GM18907 (cell line): ENCODE data around the gene FCHSD2.
"Not testable (repeated sequence)": the region's sequence is repeated elsewhere in the genome, so short reads cannot be mapped to it uniquely, and the experiment has no call there.

Experiments used
- ATAC-seq: cut with Tn5 transposase; IDR thresholded peaks from one replicate; pipeline ENCODE4 v1.9.1; 2021; ENCODE audit warnings: mild to moderate bottlenecking, moderate library complexity; ENCODE audit not compliant: unreplicated experiment

FCHSD2 gene

DNA sequence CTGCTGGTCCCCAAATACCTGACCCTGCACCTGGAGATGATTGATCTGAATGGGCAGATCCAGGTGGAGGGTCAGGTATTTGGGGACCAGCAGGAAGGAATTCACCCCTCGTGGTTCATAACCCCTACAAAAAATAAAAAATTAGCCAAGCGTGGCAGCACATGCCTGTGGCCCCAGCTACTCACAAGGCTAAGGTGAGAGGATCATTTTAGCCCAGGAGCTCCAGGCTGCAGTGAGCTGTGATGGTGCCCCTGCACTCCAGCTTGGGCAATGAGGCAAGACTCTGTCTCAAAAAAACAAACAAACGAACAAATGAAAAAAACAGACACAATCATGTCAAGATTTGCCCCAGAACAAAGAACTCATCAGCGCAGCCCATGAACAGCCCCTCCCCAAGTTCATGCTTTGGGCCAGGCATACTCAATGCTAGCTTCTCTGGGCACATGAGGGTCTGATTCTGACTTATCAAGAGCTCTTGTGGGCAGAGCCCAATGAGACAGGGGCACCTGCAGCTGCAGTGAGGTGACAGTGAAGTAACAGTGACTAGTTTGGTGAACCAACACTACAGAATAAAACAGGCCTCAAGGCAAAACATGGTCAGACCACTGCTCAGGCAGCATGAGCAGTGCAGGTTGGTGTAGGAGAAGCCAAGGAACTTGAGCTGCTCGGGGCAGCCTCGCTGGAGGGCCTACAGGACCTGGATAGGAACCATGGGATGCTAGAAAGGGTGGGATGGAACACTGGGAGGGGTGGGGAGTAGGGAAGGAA is 10.2 kb upstream of the FCHSD2 start:
- no peak for ATAC-seq

DNA sequence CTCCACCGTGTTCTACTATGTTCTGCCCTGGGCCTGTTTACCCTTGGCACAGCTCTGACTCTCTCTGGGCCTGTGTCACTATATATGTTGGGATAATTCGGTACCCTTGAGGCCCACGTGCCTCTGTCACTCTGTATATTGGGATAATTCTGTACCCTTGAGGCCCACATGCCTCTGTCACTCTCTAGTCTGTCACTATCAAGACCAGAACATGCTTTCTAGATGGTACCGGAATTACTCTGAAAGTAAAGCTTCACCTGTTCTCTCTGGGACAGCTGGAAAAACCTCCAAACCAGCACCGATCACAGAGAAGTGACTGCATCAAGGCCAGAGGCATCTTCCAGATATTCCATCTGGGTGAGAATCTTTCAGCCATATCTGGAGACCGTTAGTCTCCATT is 9.3 kb upstream of the FCHSD2 start:
- ATAC-seq, result no peak

DNA sequence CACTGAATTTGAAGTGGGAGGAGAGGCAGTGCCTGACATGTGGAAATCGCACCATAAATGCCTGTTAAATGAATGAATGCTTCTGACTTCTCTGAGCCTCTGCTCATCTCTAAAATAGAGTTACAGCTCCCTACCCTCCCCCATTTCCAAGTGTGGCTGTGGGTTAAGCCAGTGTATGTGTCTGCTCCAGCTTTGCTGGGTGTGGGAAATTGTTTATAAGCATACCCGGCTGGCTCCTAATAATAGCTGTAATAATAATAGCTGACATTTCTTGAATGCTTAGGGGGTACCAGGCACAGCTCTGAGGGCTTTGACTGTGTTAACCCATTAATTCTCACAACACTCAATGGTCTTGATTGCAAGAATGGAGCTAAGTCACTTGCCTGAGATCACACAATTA is 7.0 kb upstream of the FCHSD2 start:
- ATAC-seq, result no peak

DNA sequence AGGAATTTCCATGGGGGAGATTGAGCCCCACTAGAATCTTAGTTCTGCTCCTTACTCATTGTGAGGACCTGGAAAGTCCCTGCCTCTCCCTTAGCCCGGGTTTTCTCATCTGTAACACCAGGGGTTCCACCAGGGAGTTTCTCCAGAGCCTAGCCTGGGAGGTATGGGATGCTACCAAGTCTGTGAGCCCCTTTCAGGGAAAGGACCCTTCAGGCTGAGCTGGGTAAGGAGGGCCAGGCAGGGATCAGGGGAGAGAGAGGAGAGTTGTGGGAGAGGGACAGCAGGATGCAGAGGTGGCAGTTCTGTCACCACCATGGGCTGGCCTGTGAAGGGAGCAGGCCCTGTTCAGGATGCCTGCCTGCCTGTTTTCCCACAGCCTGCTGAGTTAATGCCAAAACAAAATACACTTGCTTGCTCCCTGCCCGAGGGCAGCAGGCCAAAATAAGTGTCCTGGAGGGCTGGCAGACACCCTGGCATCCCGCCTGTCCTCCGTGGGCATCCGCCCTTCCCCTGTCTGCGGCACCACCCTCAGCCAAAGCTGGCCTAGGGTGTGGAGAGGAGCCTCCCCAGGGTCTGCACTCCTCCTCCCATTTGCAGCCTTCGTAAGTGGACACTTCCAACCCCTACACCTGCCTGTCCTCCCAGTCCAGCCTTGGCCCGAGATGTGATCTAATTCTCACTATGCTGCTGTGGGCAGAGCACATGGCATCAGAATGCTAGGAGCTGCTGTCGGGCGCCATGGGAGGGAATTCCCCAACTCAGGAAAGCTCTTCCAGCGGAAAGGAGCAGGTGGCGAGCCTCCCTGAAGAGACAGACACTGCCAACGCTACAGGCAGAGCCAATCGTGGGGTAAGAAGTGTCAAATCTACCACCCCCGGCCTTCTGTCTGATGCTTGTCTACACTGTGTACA is 5.9 kb upstream of the FCHSD2 start:
- ATAC-seq, result no peak

DNA sequence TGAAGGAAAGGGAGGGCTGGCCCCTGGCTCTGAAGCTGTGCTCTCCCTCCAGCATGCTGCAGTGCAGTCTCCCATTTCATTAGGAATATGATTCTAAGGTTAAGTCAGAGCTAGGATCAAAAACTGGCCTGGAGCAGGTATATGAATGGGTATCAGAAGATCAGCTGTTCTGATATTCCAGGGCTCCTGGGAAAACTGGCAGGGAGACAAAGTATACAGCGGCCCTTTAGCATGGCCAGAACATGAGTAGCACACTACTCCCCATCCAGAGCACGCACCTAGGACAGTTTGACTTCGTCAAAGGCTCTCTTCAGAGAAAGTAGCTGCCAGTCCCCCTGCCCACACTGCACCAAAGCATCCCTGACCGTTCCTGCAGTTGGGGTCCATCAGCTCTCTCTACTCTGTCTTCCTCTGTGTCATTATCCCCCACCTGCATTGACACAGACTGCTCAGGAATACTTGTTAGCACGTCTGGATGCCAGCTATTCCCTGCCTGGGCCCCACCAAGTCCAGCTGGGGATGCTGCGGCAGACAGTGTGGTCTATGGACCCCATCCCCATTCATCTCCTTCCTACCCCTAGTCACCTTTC is 4.0 kb upstream of the FCHSD2 start:
- no peak for ATAC-seq

DNA sequence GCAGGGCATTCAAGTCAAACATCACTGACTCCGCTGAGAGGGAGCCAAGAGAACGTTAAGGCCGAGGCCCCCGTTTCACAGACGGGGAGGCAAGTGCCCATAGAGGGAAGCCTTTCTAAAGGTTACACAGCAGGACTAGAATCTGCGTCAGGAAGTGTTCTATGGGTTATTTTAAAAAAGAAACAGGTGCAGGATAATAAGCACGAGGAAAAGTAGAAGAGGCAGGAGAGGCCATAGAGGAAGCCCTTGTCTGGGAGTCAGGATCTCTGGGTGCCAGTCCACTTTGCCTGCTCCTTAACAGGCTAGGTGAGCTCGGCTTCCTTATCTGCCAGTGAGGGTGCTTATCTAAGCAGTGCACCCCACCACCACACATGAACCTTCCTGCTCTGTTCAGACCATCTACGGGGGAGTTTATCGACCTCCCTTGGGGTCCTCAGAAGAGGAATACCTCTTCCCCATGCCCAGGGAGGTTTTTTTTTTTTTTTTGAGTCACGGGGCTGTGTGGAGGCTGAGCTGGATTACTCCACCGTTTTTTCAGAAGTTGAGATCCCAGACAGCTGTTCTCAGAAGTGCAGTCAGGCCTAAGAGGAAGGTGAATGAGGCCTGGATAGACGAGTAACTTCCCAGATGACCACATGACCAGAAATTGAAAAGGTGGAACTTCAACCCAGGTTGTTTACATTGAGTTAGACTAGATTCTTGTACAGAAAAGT is 1.2 kb upstream of the FCHSD2 start:
- ATAC-seq, result peak; percentile 1

DNA sequence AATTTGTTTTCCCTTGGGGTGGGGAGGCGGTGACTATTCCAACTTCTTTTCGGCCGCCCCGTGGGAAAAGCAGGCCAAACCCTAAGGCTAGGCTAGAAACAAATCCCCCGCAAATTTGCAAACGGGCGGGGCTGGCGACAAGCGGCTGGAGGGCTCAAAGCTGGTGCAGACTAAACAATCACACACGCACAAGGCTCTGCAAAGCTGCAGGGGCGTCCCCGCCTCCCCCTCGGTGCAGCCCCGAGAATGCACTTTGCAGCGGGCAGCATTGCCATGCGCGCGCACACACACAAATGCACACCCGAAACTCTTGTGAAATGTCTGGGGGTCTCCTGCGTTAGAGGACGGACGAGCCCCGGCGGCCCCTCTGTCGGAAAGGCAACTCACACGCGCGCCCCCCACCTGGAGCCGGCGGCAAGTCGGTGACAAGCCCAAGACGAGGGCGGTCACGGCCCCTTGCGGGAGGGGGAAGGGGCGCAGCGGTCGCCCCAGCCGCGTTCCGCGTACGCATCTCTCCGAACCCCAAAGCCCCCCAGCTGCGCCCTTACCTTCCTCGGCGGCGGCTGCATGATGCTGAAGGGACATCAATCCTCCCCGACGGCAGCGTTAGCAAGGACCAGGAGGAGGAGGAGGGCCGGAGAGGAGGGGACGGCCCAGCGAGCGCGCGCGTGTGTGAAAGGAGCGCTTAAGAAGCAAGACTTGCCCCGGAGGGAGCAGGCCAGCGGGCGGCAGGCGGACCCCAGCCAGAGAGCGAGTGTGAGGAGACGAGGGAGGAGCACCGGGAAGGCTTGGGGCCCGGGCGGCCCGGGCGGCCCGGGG is 600 bp downstream of the FCHSD2 start:
- peak; percentile 31 for ATAC-seq

DNA sequence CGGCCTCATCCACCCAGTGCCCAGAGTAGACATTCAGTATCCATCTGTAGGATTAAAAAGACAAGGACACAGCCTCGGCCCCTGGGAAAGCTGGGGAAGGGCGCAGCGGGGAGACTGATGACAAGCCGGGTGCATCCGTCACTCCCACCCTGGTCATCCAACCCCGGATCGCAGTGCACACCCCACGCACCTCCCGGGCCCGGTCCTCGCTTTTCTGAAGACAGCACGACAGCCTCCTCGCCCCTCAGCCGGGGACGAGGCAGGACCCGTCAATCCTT is 1.1 kb downstream of the FCHSD2 start:
- ATAC-seq, result no peak

DNA sequence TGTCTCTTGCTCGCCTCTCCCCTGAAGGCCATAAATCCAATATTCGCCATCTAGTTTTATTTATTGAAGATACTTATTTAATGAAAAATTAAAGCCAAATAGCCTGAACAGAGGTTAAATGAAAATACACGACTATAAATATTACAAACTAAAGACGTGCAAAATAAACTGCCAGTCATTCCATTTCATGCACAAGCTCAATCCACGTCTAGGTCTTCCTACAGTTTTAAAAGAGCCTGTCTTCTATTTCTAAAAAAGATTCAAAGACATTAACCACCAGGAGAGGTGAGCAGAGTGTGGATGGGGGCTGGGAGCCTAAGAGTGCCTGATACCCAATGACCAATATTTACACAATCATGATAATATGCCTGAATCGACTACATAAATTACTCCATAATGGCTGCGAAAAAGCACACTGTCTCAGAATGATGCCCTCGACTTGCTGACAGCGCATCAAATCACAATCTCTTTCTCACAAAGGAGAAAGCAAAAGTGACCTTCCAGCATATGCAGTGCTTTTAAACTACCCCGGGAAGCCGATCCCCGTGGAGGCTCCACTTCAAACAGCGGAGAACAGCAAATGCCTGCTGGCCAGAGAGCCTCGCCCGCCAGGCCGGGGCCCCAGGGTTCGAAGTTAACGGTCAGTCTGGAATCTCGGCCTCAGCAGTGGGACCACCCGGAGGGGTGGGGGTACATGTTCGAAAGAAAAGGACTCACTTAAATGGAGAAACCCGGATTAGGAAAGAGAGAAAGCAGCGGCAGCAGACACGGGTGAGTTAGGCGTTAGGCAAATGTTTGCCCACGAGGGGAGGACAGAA is 1.7 kb downstream of the FCHSD2 start:
- ATAC-seq, result no peak

DNA sequence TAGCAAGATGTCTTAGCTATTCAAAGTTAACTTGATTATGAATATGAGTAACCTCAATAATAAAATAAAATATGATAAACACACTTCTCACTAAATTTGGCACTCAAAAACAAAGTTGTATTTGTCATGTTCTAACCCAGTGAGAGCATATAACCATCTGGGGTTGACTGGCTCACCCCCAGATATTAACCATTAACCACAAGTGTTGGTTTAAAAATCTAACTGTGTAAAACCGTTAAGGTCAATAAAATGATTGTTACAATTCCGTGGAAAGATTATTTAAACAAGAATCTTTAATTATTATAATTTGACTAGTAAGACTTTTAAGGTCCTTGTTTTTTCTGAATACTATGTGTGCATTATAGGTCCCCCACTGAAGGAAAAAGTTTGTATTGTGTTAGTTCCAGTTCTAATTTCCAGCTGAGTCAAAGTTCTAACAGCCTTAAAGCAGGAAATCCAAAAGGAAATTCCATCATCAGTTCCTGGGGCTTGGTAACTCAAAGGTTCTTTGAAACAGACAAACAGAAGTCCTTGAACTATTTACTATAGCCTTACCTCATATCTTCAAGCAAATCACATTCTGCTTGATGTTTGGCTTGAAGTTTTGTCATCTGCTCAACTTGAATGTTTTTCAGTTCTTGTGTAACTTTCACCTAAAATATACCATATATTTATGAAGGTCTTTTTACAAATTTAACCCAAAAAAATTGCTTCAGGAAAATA is 2.5 kb downstream of the FCHSD2 start:
- no peak for ATAC-seq

DNA sequence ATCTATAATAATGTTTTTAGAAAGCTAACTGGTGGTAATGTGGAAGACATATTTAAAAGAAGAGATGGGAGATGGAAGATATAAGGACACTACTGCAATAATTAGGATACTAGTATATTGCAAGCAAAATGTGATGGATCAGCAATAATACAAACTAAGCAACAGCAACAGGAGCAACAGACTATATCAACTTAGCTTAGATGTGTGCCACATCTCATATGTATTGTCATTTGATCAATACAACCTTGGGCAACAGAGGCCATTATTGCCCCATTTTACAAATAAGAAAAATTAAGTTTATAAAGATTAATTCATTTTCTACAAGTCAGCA is 4.2 kb downstream of the FCHSD2 start:
- ATAC-seq, result no peak

DNA sequence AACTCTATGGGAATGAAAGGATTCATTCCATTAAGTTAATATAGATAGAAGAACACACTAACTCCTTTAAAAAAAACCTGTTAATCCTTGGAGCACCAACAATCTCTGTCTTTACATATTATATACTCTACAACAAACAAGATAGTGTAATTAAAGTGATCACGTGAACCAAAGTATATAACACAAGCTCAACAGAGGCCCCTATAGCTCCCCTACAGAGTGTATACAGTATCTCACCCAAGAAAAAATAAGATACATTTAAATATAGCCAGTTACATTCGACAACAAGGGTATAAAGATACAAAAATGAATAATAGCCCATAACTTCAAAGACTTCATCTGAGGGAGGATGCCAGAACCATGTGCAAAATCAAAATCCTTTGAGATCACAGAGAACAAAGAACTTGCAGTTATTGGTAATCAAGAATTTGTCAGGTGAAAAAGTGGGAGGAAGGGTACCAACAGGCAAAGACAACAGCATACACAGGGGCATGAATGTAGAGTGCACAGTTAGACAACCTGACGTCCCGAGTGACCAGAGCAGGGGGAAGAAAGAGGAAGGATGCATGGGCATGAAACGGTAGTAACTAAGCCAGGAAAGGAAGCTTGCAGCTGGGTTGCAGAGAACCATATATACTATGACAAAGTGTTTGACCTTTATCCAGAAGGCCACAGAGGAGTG is 4.7 kb downstream of the FCHSD2 start:
- ATAC-seq, result no peak

DNA sequence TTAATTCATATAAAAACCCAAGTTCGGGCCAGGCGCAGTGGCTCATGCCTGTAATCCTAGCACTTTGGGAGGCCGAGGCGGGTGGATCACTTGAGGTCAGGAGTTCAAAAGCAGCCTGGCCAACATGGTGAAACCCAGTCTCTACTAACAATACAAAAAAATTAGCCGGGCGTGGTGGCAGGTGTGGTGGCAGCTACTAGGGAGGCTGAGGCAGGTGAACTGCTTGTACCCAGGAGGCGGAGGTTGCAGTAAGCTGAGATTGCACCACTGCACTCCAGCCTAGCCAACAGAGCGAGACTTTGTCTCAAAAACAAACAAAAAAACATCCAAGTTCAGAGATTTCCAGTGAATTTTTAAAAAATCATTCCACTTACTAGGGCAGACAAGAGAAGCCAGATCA is 5.4 kb downstream of the FCHSD2 start:
- ATAC-seq, result not testable (repeated sequence)

DNA sequence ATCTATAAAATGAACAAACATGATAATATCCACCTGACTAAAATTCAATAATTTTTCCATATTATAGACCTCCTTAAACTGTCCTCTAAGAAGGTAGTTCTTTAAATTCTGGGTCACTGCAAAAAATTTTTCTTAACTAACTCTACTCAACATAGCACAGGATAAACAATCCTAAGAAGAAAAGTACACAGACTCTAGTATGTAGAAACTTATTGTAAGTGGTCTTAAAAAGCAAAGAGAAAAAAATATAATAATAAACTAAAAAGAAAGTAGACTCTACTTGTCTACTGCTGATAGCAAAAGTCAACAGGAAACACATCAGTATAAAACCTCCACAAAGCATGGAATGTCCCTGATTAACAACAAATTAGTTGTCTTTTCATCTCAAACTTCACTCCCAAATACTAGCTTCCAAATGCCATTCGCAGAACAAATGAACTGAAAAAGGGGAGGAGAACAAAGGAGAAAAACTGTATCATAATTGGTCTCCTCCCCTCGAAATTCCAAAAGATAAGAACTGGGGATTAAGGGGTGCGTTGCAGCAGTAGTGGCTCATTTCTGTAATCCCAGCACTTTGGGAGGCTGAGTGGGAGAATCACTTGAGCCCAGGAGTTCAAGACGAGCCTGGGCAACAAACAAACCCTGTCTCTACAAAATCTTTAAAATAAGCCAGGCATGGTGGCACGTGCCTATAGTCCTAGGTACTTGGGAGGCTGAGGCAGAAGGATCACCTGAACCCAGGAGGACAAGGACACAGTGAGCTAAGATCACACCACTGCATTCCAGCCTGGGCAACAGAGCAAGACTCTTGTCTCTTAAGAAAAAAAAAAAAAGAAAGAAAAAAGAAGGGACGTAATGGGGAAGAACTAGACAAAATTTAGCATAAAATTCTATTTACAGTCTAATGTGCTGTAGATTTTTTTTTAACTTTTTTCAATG is 6.5 kb downstream of the FCHSD2 start:
- no peak for ATAC-seq

DNA sequence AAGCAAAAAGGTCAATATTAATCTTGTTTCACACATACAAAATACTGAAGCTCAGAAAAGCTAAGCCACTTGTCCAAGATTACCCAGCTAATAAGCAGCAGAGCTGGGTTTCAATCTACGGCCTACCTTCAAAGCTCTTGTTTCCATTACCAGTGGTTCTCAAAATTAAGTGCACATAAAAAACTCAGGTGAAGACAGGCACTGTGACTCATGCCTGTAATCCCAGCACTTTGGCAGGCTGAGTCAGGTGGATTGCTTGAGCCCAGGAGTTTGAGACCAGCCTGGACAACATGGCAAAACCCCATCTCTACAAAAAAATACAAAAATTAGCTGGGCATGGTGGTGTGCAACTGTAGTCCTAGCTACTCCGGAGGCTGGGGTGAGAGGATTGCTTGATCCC is 9.8 kb downstream of the FCHSD2 start:
- ATAC-seq, result not testable (repeated sequence)

DNA sequence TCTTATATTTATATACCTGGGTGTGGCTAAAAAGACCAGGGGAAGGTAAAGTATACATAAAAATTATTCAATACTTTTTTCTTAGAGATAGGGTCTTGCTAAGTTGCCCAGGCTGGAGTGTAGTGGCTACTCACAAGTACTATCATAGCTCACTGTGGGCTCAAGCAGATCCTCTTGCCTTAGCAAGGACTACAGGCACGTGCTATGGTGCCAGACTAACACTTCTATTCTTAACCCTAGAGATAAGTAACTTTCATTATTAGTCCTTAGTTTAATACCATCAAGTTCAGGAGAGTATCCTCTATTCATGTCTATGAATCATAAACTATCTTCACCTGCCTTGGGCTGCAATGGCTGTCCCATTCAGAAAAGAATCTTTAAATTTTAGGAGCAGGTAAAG is 11.9 kb downstream of the FCHSD2 start:
- ATAC-seq, result no peak

DNA sequence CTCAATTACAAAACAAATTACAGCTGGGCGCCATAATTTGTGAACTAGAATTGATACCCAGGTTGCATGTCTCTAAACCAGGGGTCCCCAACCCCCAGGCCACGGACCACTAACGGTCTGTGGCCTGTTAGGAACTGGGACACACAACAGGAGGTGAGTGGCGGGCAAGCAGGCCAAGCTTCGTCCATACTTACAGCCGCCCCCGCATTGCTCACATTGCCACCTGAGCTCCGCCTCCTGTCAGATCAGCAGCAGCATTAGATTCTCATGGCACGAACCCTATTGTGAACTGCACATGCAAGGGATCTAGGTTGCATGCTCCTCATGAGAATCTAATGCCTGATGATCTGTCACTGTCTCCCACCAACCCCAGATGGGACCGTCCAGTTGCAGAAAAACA is 12.9 kb downstream of the FCHSD2 start:
- no peak for ATAC-seq
